ENCODE data around the gene CASQ2.

DNA sequence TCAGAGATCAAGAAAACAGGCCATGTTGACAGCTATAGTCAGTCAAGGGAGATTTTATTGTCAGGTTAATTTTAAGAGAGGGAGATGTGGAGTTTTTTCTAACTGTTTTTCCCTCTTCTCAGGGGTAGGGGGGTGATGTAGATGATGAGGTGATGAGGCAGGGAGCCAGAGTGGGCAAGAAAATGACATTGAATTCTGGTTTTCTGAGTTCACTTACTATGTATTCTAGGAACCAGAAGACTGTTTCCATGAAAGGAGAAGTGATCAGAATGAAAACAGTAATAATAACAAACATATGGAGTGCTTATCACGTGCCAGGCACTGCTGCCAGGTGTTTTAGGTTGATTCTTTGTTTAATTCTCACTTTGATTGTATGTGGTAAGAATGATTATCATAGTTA, 40.2 kb downstream of the CASQ2 start:
- TF ChIP-seq, protein P1, sequence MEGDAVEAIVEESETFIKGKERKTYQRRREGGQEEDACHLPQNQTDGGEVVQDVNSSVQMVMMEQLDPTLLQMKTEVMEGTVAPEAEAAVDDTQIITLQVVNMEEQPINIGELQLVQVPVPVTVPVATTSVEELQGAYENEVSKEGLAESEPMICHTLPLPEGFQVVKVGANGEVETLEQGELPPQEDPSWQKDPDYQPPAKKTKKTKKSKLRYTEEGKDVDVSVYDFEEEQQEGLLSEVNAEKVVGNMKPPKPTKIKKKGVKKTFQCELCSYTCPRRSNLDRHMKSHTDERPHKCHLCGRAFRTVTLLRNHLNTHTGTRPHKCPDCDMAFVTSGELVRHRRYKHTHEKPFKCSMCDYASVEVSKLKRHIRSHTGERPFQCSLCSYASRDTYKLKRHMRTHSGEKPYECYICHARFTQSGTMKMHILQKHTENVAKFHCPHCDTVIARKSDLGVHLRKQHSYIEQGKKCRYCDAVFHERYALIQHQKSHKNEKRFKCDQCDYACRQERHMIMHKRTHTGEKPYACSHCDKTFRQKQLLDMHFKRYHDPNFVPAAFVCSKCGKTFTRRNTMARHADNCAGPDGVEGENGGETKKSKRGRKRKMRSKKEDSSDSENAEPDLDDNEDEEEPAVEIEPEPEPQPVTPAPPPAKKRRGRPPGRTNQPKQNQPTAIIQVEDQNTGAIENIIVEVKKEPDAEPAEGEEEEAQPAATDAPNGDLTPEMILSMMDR (IDR thresholded peaks at IDR 0.05): no peak
- TF ChIP-seq ZFX (IDR thresholded peaks at IDR 0.05; ENCODE audit: borderline replicate concordance): no peak
